ENCODE measurements around the gene FAM50B.

- no peak for TF ChIP-seq CTCF (IDR thresholded peaks at IDR 0.05; ENCODE audit: low read depth, low read length, poor library complexity, severe bottlenecking)
- no peak for TF ChIP-seq EZH2phosphoT487 (IDR thresholded peaks at IDR 0.05; ENCODE audit: borderline replicate concordance, low read length)
These were observed 30.2 kb downstream of the FAM50B start for GRCh38 chr6:3879194-3879952.
